ENCODE measurements around the gene DDX4. TPM values are rescaled to one million over a fixed set of nuclear protein-coding genes. Genes with fewer than 3 reads are reported as not detected.
"Not testable (repeated sequence)": the region's sequence is repeated elsewhere in the genome, so short reads cannot be mapped to it uniquely, and the experiment has no call there.

The DDX4 gene
- total and polyA plus RNA-seq, 9 of the 15 experiments (the other 6 are each of a cell fraction or from before 2014, with no cell fraction given): not detected

GRCh38 chr5:55808814-55809213 lies 71.0 kb downstream of the DDX4 start:
- WGBS (ENCODE audit: insufficient coverage, low coverage, missing lambda C conversion rate): 0% methylated on average over 3 of the region's 7 CpGs
- H3K79me2 ChIP-seq (ENCODE audit: control insufficient read depth, insufficient read depth, low read length); H2AFZ ChIP-seq (ENCODE audit: low read depth, low read length); H3K9me1 ChIP-seq (ENCODE audit: control insufficient read depth, insufficient read depth, low read length); H3K4me1 ChIP-seq (replicated peaks in 1 of 2; ENCODE audit: control insufficient read depth in 2 of 2, insufficient read depth in 2 of 2, low read length in 2 of 2); H3K4me3 ChIP-seq; POLR2A ChIA-PET; H3K27me3 ChIP-seq (ENCODE audit: control insufficient read depth in 2 of 2, insufficient read depth in 2 of 2, low read length in 2 of 2); DNase-seq (ENCODE audit: extremely low read depth in 1 of 4, low spot score in 3 of 4); BruUV-seq (replicated peaks); H3K36me3 ChIP-seq (ENCODE audit: control insufficient read depth, insufficient read depth, low read length); H3K9ac ChIP-seq (ENCODE audit: insufficient read depth in 1 of 2, low read depth in 2 of 2, low read length in 2 of 2); in situ Hi-C loops (cut with MboI); H3K9me3 ChIP-seq (replicated peaks; ENCODE audit: control insufficient read depth, insufficient read depth, low read depth, low read length); ATAC-seq; H3K4me2 ChIP-seq (ENCODE audit: insufficient read depth, low read length); H4K20me1 ChIP-seq (replicated peaks; ENCODE audit: control insufficient read depth, insufficient read depth, low read length); CTCF ChIA-PET (ENCODE audit: low intra/inter-chr PET ratio); FAIRE-seq; H3K27ac ChIP-seq (ENCODE audit: extremely low read depth, low read depth, low read length); intact Hi-C loops (cut with micrococcal nuclease): not testable (repeated sequence)

- H3K27me3 ChIP-seq (ENCODE audit: control insufficient read depth in 2 of 2, insufficient read depth in 2 of 2, low read length in 2 of 2): peaks cover 8 to 15% of the 10 kb centered on the region in 2 experiments
- BruUV-seq (replicated peaks); FAIRE-seq; in situ Hi-C loops (cut with MboI); H4K20me1 ChIP-seq (replicated peaks; ENCODE audit: control insufficient read depth, insufficient read depth, low read length); H3K36me3 ChIP-seq (ENCODE audit: control insufficient read depth, insufficient read depth, low read length); ATAC-seq; H3K27ac ChIP-seq (ENCODE audit: extremely low read depth, low read depth, low read length); H3K79me2 ChIP-seq (ENCODE audit: control insufficient read depth, insufficient read depth, low read length); H2AFZ ChIP-seq (ENCODE audit: low read depth, low read length); H3K9ac ChIP-seq (ENCODE audit: insufficient read depth in 1 of 2, low read depth in 2 of 2, low read length in 2 of 2); H3K4me2 ChIP-seq (ENCODE audit: insufficient read depth, low read length); POLR2A ChIA-PET; CTCF ChIA-PET (ENCODE audit: low intra/inter-chr PET ratio); intact Hi-C loops (cut with micrococcal nuclease); H3K9me1 ChIP-seq (ENCODE audit: control insufficient read depth, insufficient read depth, low read length); H3K4me3 ChIP-seq; DNase-seq (ENCODE audit: extremely low read depth in 1 of 4, low spot score in 3 of 4); H3K9me3 ChIP-seq (replicated peaks; ENCODE audit: control insufficient read depth, insufficient read depth, low read depth, low read length); H3K4me1 ChIP-seq (replicated peaks in 1 of 2; ENCODE audit: control insufficient read depth in 2 of 2, insufficient read depth in 2 of 2, low read length in 2 of 2): not testable (repeated sequence)
- WGBS (ENCODE audit: insufficient coverage, low coverage, missing lambda C conversion rate): 0% methylated on average over 4 of the region's 4 CpGs
These were observed 78.1 kb downstream of the DDX4 start for GRCh38 chr5:55815939-55816338.
